Prostate gland (tissue), 2 donors: ENCODE measurements around the gene NUDCD3. TPM values are rescaled to one million over a fixed set of nuclear protein-coding genes. Genes with fewer than 3 reads are reported as not detected.

Experiments used
- DNase-seq: peaks from one replicate; pipeline ENCODE4 v3.0.0-alpha.2; 2019; ENCODE audit warnings: low spot score
- H3K27ac ChIP-seq, 2 donors: fragments of 200-600 bp; sonication (generic); 2 replicates each; pipeline ENCODE4 v1.5.1; 2017 to 2019
- H3K27me3 ChIP-seq: fragments of 200-600 bp; sonication (generic); replicated peaks from 2 replicates; pipeline ENCODE4 v1.5.1; 2019; ENCODE audit not compliant: insufficient read depth
- H3K36me3 ChIP-seq, 2 donors: fragments of 200-600 bp; sonication (generic); 1 replicate in 1 of 2; 2 replicates in 1 of 2; pipeline versions ENCODE4 v1.5.1 to v1.8.1; 2017 to 2019
- H3K4me1 ChIP-seq: fragments of 200-600 bp; sonication (generic); replicated peaks from 2 replicates; pipeline ENCODE4 v1.5.1; 2019
- H3K4me3 ChIP-seq, 2 donors: fragments of 200-600 bp; sonication (generic); 2 replicates each; pipeline ENCODE4 v1.5.1; 2017 to 2019
- H3K9me3 ChIP-seq: fragments of 200-600 bp; sonication (generic); 2 replicates; pipeline ENCODE4 v1.5.1; 2017
- POLR2A ChIP-seq: fragments of 450-650 bp; IDR thresholded peaks from one replicate; pipeline ENCODE4 v1.6.1; 2016; ENCODE audit warnings: antibody characterized with exemption, mild to moderate bottlenecking
- POLR2AphosphoS5 ChIP-seq: sonication (generic); formaldehyde crosslinking; IDR thresholded peaks from one replicate; pipeline ENCODE4 v1.6.1; 2017; ENCODE audit warnings: antibody characterized with exemption
- WGBS: methylation state at CpG from one replicate; pipeline ENCODE4 v1.1.5; 2018; 5-methylcytosine and 5-hydroxymethylcytosine counted together
- intact Hi-C: fragments of 100-400 bp; cut with DNase I; formaldehyde crosslinking; loops from one replicate; pipeline ENCODE4 v1.14.2; 2022
- total RNA-seq, 2 donors: library from RNA; depleted of rRNA; stranded (reverse); fragments of >200 nt; gene quantifications; one replicate each; pipeline ENCODE4 v1.1.0, GENCODE V29; 2016
- TF ChIP-seq, protein P1 (sequence below), 4 experiments: fragments of 200-600 bp in 2 of 4; fragments of 450-650 bp in 2 of 4; sonication (generic) in 2 of 4; IDR thresholded peaks; 1 replicate in 3 of 4; 2 replicates in 1 of 4; pipeline ENCODE4 v1.5.1; 2016 to 2019; ENCODE audit warnings: antibody characterized with exemption in 4 of 4, mild to moderate bottlenecking in 2 of 4, moderate library complexity in 2 of 4

The NUDCD3 gene
- total RNA-seq, 2 donors from 2014 or later: 55.2 to 55.9 TPM

DNA sequence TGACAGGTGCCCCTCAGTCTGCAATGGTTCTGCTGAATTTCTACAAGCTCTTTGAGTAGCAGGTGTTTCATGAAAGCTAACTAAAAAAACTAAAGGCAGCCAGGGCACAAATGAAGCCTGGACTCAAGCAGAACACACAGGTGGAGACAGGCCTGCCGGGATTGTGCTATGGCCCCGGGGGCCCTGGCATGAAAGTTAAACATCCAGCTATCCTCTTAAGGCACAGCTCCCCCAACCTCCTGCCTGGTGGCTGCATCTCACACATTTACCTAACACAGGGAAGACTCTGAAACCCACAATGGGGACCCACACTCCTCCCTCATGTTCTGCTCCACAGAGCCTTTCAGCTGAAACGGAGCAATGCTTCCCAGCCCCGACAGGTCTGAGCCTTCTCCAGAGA is 88.8 kb downstream of the NUDCD3 start:
- WGBS: 80% methylated on average over 4 of the region's 4 CpGs
- TF ChIP-seq POLR2AphosphoS5 (no peak), POLR2A (no peak)
- TF ChIP-seq, protein P1, sequence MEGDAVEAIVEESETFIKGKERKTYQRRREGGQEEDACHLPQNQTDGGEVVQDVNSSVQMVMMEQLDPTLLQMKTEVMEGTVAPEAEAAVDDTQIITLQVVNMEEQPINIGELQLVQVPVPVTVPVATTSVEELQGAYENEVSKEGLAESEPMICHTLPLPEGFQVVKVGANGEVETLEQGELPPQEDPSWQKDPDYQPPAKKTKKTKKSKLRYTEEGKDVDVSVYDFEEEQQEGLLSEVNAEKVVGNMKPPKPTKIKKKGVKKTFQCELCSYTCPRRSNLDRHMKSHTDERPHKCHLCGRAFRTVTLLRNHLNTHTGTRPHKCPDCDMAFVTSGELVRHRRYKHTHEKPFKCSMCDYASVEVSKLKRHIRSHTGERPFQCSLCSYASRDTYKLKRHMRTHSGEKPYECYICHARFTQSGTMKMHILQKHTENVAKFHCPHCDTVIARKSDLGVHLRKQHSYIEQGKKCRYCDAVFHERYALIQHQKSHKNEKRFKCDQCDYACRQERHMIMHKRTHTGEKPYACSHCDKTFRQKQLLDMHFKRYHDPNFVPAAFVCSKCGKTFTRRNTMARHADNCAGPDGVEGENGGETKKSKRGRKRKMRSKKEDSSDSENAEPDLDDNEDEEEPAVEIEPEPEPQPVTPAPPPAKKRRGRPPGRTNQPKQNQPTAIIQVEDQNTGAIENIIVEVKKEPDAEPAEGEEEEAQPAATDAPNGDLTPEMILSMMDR (IDR thresholded peaks at IDR 0.05): no peak
- intact Hi-C loops: no loop called here
- DNase-seq: no peak
- Histone ChIP-seq H3K27ac (no peak overlapping the region), H3K36me3 (no peaks in the 10 kb centered on the region), H3K4me1 (no peaks in the 10 kb centered on the region), H3K27me3 (no peaks in the 10 kb centered on the region), H3K9me3 (no peaks in the 10 kb centered on the region), H3K4me3 (no peak overlapping the region)

DNA sequence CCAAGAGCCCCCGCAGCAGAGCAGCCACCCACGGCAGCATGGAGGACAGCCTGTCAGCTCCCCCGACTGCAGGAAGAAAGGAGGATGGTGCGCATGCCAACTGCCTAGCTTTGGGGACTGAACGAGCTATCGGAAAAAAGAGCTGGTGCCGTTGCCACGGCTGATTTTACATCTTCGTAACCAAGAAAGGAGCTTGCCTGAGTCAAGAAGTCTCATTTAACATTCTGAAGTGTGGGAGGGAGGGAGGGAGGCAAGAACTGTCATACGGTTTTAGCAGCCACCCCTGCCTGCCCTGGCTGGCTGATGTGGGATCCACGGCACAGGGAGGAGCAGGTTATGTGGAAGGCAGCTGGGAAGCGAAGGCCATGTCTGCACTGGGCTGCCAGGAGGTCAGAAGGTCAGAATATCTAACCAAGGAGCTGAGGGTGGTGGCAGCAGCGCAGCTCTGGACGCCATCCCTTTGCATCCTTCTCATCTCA is 90.4 kb downstream of the NUDCD3 start:
- 91% methylated on average over 14 of the region's 14 CpGs for WGBS
- intact Hi-C loops: no loop called here

DNA sequence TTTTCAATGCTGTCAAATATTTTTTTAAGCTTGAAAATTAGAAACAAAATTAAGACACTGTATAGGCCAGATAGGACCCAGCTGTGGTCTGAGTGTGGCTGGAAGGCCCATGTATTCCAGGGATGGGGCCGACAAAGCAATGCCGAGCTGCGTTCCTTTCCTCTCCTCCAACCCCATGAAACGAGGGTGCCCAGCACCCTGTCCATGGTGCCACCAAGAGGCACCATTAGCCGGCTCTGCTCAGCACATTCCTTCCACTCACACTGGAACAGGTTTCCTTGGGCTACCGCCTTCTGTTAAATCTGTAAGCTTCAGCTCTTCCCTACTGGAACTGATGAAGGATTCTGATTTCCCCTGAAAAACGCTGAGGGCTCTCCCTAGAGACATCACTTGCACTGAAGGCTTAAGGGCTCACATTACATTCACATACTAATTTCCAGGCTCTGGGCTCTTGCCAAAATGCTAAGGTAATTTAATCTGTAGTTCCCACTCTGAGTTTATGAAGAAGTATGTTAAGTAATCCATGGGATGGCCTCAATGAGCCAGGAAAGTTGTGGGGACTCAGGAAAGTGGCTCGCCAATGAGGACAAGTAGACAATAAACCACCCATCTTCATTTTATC is 91.4 kb downstream of the NUDCD3 start:
- Histone ChIP-seq H3K27me3 (no peaks in the 10 kb centered on the region), H3K4me3 (no peak overlapping the region), H3K27ac (no peak overlapping the region), H3K9me3 (no peaks in the 10 kb centered on the region), H3K36me3 (no peaks in the 10 kb centered on the region), H3K4me1 (no peaks in the 10 kb centered on the region)
- TF ChIP-seq POLR2A (no peak), POLR2AphosphoS5 (no peak)
- TF ChIP-seq, protein P1 (IDR thresholded peaks at IDR 0.05): no peak
- 86% methylated on average over 8 of the region's 8 CpGs for WGBS
- intact Hi-C loops: no loop called here
- no peak for DNase-seq

More for the DNA sequence above, 90.4 kb downstream of the NUDCD3 start:
- Histone ChIP-seq H3K4me3 (no peak overlapping the region), H3K27me3 (no peaks in the 10 kb centered on the region), H3K9me3 (no peaks in the 10 kb centered on the region), H3K4me1 (no peaks in the 10 kb centered on the region), H3K36me3 (no peaks in the 10 kb centered on the region), H3K27ac (no peak overlapping the region)
- no peak for DNase-seq
- TF ChIP-seq POLR2A (no peak), POLR2AphosphoS5 (no peak)
- TF ChIP-seq, protein P1 (IDR thresholded peaks at IDR 0.05): no peak

DNA sequence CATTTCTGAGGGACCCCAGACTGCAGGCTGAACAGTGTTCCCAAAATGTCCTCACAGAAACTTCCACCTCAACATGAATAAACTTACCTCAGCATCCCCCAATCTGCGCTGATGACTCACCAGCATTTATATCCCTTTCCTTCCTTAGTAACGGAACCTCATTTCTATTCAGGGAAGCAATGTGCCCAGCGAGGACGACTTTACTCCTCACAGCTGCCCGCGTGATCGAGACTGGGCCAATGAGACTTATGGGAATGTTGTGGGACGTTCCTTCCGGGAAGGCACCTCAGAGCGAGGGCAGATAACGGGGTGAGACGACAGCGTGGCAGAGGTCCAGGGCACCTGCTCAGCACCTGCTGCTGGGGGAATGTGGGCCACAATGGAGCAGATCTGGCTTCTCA is 91.9 kb downstream of the NUDCD3 start:
- Histone ChIP-seq H3K36me3 (no peaks in the 10 kb centered on the region), H3K4me1 (no peaks in the 10 kb centered on the region), H3K9me3 (no peaks in the 10 kb centered on the region), H3K27ac (no peak overlapping the region), H3K4me3 (no peak overlapping the region), H3K27me3 (no peaks in the 10 kb centered on the region)
- WGBS: 92% methylated on average over 13 of the region's 13 CpGs
- intact Hi-C loops: no loop called here
- TF ChIP-seq POLR2AphosphoS5 (no peak), POLR2A (no peak)
- TF ChIP-seq, protein P1 (IDR thresholded peaks at IDR 0.05): no peak
- no peak for DNase-seq

DNA sequence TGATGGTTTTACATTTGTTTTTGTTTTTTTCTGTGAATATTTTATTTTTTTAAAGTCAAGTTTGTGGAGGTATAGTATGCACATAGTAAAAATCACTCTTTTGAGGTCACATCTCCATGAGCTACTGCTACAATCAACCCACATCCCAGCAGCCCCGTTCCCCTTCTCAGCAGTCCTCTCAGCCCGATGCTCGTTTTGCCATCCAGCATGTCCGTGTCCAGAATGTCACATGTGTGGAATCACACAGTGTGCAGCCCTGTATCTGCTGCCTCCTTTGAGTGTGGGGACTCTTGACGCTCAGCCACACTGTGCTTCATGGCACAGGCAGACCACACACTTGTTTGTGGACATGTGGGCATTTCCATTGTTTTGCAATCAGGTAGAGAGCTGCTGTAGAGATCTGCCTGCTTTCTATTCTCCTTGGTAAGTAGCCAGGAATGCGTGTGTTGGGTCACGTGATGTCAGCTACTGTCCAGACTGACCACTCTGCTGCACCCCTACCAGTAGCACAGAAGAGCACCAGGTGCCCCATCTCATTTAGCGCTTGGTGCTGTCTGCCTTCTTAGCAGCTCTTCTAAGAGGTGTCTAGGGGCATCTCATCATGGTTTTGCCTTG is 93.4 kb downstream of the NUDCD3 start:
- H3K4me1 ChIP-seq: no peaks in the 10 kb centered on the region
- no peak overlapping the region for H3K27ac ChIP-seq
- H3K36me3 ChIP-seq: no peaks in the 10 kb centered on the region
- intact Hi-C loops: no loop called here
- no peak overlapping the region for H3K4me3 ChIP-seq
- H3K27me3 ChIP-seq: no peaks in the 10 kb centered on the region
- TF ChIP-seq POLR2A (no peak), POLR2AphosphoS5 (no peak)
- TF ChIP-seq, protein P1 (IDR thresholded peaks at IDR 0.05): no peak
- H3K9me3 ChIP-seq: no peaks in the 10 kb centered on the region
- no peak for DNase-seq
- 79% methylated on average over 8 of the region's 8 CpGs for WGBS
